Esophagus squamous epithelium (tissue), 4 donors: Measurements from ENCODE around the gene RFX2.

Experiments
- POLR2A ChIP-seq, 4 donors: fragments of 450-650 bp; IDR thresholded peaks; one replicate each; pipeline ENCODE4 v1.6.1; 2017; ENCODE audit warnings: antibody characterized with exemption in 4 of 4, mild to moderate bottlenecking in 4 of 4, moderate library complexity in 3 of 4
- TF ChIP-seq, protein P1 (sequence below), 6 experiments: fragments of 450-650 bp in 4 of 6; fragments of 200-600 bp in 2 of 6; sonication (generic) in 2 of 6; IDR thresholded peaks; one replicate each; pipeline ENCODE4 v1.5.1; 2016 to 2019; ENCODE audit warnings: antibody characterized with exemption in 6 of 6, mild to moderate bottlenecking in 4 of 6, moderate library complexity in 4 of 6

DNA sequence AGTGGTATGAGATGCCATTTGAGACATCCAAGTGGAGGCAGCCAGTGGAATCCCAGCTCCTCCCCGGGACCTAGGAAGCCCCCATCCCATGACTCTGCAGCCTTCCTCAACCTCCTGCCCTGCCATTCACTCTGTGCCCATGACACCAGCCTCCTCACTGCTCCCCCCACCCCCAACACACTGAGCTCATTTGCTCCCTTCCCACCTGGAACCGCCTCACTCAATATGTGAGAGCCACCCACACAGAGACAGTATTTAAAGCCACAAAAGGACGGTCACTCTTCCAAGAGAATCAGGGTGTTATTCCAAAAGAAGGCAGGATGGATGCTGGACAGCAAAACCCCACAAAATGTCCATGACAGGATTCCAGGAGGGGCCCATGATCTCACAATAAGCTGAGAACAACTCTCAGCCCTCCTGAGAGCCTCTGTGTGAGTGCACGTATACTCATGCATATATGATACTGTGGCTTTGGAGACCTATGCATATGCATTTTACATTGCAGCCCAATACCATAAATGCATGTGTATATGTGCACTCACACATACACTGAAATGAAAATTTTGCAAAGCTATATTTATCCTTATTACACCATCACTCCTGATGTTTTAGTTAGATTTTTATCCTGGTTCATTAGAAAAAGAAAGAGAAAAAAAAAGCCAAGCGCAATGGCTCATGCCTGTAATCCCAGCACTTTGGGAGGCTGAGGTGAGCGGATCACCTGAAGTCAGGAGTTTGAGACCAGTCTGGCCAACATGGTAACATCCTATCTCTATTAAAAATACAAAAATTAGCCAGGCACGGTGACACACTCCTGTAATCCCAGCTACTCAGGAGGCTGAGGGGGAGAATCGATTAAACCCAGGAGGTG is 121.5 kb downstream of the RFX2 start:
- TF ChIP-seq, protein P1, sequence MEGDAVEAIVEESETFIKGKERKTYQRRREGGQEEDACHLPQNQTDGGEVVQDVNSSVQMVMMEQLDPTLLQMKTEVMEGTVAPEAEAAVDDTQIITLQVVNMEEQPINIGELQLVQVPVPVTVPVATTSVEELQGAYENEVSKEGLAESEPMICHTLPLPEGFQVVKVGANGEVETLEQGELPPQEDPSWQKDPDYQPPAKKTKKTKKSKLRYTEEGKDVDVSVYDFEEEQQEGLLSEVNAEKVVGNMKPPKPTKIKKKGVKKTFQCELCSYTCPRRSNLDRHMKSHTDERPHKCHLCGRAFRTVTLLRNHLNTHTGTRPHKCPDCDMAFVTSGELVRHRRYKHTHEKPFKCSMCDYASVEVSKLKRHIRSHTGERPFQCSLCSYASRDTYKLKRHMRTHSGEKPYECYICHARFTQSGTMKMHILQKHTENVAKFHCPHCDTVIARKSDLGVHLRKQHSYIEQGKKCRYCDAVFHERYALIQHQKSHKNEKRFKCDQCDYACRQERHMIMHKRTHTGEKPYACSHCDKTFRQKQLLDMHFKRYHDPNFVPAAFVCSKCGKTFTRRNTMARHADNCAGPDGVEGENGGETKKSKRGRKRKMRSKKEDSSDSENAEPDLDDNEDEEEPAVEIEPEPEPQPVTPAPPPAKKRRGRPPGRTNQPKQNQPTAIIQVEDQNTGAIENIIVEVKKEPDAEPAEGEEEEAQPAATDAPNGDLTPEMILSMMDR (IDR thresholded peaks at IDR 0.05) = no peak
- no peak for TF ChIP-seq POLR2A (IDR thresholded peaks at IDR 0.05)
